Measurements from ENCODE around the gene XPO4. TPM values are rescaled to one million over a fixed set of nuclear protein-coding genes. Genes with fewer than 3 reads are reported as not detected.

Gene XPO4
- total and polyA plus RNA-seq, 10 of the 15 experiments (the other 5 are each of a cell fraction or from before 2014, with no cell fraction given) = 3.6 to 24.9 (median 18.4) TPM

GRCh38 chr13:20773194-20774080, 129.1 kb downstream of the XPO4 start, which contains the start of gene EEF1AKMT1 (continued):
- TF ChIP-seq ZBTB40 (IDR thresholded peaks at IDR 0.05; ENCODE audit: borderline replicate concordance) (0 out of 2 replicates have a peak, but pooled peaks have one; percentile 18), TBL1XR1 (IDR thresholded peaks at IDR 0.05; ENCODE audit: low read depth, low read length) (no peak), ZNF622 (IDR thresholded peaks at IDR 0.05) (no peak), HSF1 (IDR thresholded peaks at IDR 0.05; ENCODE audit: low read depth, low read length) (no peak), PAX5 (IDR thresholded peaks at IDR 0.05; ENCODE audit: borderline replicate concordance, low read depth, low read length) (0 out of 2 replicates have a peak, but pooled peaks have one; percentile 47), ZBTB4 (CRISPR knock-in tag; IDR thresholded peaks at IDR 0.05) (no peak), SKIL (IDR thresholded peaks at IDR 0.05; ENCODE audit: low read depth, poor library complexity, severe bottlenecking) (no peak), RAD51 (IDR thresholded peaks at IDR 0.05) (no peak), CEBPZ (IDR thresholded peaks at IDR 0.05; ENCODE audit: low read depth, low read length) (no peak), RCOR1 (conservative IDR thresholded peaks at IDR 0.05; ENCODE audit: low read depth, low read length) (no peak), FOXM1 (IDR thresholded peaks at IDR 0.05; ENCODE audit: low read depth, low read length) (no peak), ATF3 (IDR thresholded peaks at IDR 0.05; ENCODE audit: borderline replicate concordance, extremely low read depth, low read depth, low read length) (no peak)

Measured in GM12878 (cell line).